ENCODE data around the gene PCID2.

The PCID2 gene

DNA sequence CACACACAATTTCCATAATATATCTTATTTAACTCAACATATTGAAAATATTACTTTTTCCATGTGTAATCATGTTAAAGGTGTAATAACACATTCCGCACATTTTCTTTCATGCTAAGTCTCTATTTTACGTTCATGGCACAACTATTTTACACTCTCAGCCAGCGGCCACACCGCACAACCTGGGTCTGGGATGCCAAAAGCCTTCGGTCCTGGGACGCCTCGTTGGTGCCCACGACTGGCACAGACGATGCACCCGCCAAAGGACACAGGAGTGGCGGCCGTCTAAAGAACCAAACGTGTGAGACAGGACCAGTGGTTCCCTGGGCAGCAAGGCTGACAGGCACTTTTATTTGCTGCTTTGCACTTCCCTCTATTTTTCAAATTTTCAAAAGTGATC lies 60.1 kb downstream of the PCID2 start:
- DNase-seq, result no peak

DNA sequence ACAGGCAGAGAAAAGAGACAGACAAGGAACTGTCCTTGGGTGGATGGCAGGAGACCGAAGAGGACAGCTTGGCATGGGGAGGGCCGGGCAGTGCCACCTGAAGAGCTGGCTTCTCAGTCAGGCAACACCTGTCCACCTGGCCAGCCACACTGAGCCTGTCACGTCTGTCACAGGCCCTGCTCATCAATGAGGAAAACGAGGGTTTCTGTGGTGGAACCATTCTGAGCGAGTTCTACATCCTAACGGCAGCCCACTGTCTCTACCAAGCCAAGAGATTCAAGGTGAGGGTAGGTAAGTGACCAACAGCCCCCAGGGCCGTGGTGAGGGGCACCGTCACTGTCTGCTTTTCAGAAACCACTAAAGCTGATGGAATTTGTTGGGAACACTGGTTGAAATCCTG lies 61.3 kb downstream of the PCID2 start:
- DNase-seq, result no peak

DNA sequence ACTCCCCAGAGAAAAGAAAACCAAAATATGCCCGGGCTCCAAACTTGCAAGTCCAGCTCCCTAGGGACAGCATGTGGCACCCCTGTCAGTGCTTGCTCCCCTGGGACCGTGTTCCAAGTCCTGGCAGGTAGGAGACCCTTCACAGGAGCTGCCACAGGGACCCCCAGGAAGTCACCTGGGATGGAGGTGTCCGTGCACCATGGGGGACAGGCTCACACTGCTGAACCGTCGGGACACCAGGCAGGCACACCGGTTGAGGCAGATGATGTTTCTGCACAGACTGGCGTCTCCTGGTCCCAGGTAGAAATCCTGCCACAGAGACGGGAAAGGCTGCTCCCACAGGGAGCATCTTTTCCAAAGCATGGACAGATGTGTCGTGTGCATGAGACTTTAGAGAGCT lies 61.7 kb downstream of the PCID2 start:
- DNase-seq, result no peak

- no peak for DNase-seq
Observed at GRCh38 chr13:113145911-113146598, 62.4 kb downstream of the PCID2 start.

DNA sequence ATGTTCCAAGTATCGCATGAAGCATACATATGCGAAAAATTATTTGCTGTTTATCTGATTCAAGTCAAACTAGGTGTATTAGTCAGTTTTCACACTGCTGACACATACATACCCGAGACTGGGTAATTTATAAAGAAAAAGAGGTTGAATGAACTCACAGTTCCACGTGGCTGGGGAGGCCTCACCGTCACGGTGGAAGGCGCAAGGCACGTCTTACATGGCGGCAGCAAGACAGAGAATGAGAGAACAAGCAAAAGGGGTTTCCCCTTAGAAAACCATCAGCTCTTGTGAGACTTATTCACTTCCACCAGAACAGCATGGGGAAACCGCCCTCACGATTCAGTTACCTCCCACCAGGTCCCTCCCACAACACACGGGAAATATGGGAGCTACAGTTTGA lies 63.0 kb downstream of the PCID2 start:
- DNase-seq, result no peak

GRCh38 chr13:113144255-113144629 lies 64.2 kb downstream of the PCID2 start:
- no peak for DNase-seq

DNA sequence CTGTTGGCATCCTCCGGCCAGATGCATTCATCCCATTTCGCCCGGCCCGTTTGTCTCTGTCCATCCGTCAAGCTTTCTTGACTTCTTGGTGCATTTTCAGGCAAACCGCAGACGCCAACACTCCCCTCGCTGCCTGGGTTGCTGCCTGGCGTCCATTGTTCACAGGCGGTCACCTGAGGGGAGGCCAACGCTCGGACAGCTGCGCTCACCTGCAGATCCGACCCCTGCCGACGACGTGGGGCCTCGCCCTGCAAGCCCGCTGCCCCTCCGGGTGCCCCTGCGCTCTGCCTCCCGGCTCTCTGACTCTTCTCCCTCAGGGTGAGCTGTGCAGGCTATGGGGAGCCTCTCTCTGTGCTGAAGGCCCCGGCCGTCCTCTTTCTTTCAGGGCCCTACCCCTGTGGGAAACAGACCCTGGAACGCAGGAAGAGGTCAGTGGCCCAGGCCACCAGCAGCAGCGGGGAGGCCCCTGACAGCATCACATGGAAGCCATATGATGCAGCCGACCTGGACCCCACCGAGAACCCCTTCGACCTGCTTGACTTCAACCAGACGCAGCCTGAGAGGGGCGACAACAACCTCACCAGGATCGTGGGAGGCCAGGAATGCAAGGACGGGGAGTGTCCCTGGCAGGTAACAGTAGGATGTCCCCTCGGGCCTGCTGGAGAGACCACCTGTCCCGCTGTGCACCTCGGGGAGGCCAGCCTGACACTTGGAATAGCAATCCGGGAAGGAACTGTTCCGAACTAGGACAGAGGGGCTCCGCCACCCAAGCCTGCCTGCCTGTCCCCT lies 64.8 kb downstream of the PCID2 start:
- DNase-seq, result no peak

GRCh38 chr13:113142876-113143275 lies 65.6 kb downstream of the PCID2 start:
- no peak for DNase-seq

- DNase-seq, result no peak
Observed at GRCh38 chr13:113141601-113141970, 66.9 kb downstream of the PCID2 start.

DNA sequence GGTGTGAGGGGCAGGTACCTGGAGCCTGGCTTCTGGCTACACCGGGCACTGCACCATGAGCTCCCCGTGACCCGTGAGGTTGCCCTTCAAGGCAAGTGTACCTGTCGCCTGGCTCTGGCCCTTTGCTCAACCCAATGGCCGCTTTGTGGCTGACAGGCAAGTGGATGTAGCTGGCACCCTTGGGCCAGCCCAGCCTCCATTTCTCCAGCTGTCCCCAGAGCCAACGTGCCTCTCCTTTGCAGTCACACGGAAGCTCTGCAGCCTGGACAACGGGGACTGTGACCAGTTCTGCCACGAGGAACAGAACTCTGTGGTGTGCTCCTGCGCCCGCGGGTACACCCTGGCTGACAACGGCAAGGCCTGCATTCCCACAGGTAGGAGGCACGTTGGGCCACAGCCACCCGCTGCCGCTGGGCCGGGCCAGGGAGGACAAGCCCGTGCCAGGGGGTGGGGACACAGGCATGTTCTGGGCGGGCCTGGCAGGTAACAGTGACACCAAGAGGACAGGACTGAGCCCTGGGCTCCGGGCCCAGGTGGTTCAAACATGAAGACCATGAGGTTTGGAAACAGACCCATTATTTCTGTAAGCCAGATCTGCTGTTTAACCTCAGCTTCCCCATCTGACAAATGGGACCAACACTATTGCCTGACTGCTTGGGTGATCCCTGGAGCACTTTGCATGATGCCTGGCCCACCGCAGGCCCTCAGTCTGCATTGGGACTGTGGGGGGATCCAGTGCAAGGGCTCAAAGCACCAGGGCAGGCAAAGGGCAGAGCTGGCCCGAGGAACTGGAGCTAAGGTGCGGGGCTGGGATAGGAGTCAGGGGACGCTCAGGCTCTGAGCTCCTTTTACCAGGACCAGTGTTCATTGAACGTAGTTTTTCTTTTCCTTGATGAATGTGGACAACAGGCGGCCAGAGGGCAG lies 67.5 kb downstream of the PCID2 start:
- no peak for DNase-seq

DNA sequence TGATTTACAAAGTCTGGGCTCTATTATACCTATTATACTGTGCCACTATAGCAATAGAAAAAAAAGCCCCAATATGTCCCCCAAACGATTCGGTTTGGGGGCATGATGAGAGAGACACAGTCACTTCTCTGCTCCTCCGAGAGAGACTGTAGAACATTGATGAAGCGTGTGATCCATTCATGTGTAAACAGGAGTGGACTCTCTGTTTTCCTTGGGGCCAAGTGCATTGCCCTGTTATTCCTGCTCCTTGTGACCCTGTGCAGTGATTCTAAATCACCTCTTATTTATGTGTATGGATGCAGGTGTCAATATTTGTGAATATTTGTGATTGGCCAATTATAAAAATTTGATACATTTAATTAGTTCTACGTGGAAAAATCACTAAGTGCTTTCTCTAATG lies 68.9 kb downstream of the PCID2 start:
- DNase-seq, result no peak

DNA sequence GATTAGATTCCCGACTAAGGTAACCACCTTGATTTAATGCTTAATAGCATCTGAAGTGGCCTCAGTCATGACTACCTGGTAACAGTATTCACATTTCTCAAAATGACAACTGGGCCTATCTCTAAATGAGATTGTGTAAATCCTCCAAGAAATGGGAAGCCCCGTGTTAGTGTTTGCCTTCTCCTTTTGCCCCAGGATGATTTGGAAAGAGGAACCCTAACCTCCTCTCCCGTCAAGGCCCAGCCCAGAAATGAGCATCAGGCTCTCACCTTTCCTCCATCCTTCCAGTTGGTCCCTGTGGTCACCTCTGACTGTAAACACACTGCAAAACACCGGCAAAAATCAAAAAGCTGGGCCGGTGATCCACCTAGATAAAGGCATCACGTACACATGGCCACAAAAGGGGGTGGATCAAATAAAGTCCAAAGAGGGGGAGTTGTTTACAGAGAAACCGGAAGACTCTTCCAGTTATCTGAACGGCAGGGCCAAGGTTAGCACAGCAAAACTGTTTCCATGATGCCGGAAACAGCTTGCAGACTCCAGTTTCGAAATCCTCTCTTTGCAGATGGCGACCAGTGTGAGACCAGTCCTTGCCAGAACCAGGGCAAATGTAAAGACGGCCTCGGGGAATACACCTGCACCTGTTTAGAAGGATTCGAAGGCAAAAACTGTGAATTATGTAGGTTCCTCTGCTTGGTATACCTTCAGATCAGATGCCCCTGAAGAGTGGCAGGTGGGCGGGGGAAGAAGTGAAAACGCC lies 69.5 kb downstream of the PCID2 start:
- DNase-seq, result no peak

- DNase-seq, result no peak
Observed at GRCh38 chr13:113137691-113138298, 70.7 kb downstream of the PCID2 start.

DNA sequence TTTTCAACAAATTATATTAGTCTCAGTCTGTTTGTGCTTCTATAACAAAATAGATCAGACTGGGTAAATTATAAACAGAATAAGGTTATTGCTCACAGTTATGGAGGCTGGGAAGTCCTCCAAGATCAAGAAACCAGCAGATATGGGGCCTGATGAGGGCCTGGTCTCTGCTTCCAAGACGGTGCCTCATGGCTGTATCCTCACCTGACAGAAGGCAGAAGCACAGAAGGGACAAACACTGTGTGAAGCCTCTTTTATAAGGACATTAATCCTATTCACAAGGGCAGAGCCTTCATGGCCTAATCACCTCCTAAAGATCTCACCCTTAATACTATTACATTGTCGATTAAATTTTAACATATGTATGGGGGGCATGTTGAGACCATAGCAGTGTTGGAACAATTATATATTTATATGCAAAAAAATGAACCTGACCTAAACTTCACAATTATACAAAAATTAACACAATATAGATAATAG lies 73.1 kb downstream of the PCID2 start:
- no peak for DNase-seq

DNA sequence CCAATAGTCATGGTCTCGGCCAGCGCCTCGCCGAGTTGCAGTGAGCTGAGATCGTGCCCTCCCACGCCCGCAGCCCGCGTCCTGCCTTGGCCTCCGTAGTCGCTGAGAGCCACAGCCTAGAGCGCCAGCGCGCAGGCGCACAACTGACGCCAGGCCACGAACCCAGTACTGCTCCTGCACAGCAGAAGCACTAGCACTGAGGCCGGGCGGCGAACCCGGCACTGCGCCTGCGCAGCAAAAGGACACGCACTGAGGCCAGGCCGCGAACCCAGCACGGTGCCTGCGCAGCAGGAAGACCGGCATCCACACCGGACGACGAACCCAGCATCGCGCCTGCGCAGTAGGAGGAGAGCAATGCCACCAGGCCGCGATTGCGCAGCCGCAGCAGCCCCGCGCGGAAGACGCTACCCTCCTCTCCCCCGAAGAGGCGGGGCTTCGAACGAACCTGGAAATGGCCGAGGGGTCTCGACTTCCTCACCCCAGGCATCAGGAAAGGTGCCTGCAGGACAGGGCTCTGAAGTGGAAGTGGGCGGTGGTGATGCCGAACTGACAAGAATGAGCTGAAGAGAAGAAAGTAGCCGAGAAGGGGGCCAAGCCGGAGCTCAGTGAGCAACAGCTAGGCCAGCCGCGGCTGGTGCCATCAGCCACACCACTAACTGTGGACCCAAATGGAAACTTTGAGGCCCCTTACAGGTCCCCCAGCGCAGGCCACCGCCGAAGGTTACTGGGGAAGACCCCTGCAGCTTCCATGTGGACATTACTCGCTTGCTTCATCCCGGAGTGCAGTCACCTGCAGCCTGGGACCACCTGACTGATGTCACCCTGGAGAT lies 78.3 kb downstream of the PCID2 start:
- peak in 1 of 2 donors; percentile 24 for DNase-seq

- no peak for DNase-seq
Observed at GRCh38 chr13:113129480-113129879, 79.0 kb downstream of the PCID2 start.

Data from activated CD4-positive, alpha-beta T cell treated with anti-CD3 and anti-CD28 coated beads for 4 hours (primary cell).